ENCODE results near the gene SPOCK1. TPM values are rescaled to one million over a fixed set of nuclear protein-coding genes. Genes with fewer than 3 reads are reported as not detected.

The SPOCK1 gene
- total and polyA plus RNA-seq, 3 donors from 2014 or later = 63.8 to 111 (median 101) TPM

GRCh38 chr5:137215261-137215660, 283.9 kb downstream of the SPOCK1 start:
- Histone ChIP-seq H3K9me3 (no peaks in the 10 kb centered on the region), H3K36me3 (ENCODE audit: low read depth, missing control alignments) (no peaks in the 10 kb centered on the region), H3K4me3 (no peak overlapping the region), H3K4me1 (no peaks in the 10 kb centered on the region), H3K27ac (no peak overlapping the region), H3K27me3 (no peaks in the 10 kb centered on the region)
- DNase-seq = no peak
- no peak for TF ChIP-seq POLR2A (IDR thresholded peaks at IDR 0.05)
- TF ChIP-seq CTCF (IDR thresholded peaks at IDR 0.05) = no peak
- 85 to 87% methylated on average over 1 of the region's 1 CpG for WGBS, 2 donors
- intact Hi-C loops (cut with DNase I; ENCODE audit: low total_unique reads) = no loop called here

- intact Hi-C loops (cut with DNase I; ENCODE audit: low total_unique reads) = no loop called here
- no peak overlapping the region for H3K4me3 ChIP-seq
- TF ChIP-seq CTCF (IDR thresholded peaks at IDR 0.05) = no peak
- no peak for TF ChIP-seq POLR2A (IDR thresholded peaks at IDR 0.05)
- H3K4me1 ChIP-seq = peaks cover 6% of the 10 kb centered on the region
- DNase-seq = no peak
- WGBS, 2 donors = 76 to 77% methylated on average over 2 of the region's 2 CpGs
- no peaks in the 10 kb centered on the region for H3K9me3 ChIP-seq
- H3K27ac ChIP-seq = no peak overlapping the region
- H3K27me3 ChIP-seq = no peaks in the 10 kb centered on the region
- no peaks in the 10 kb centered on the region for H3K36me3 ChIP-seq (ENCODE audit: low read depth, missing control alignments)
These were observed 284.5 kb downstream of the SPOCK1 start for GRCh38 chr5:137214446-137215189.

DNA sequence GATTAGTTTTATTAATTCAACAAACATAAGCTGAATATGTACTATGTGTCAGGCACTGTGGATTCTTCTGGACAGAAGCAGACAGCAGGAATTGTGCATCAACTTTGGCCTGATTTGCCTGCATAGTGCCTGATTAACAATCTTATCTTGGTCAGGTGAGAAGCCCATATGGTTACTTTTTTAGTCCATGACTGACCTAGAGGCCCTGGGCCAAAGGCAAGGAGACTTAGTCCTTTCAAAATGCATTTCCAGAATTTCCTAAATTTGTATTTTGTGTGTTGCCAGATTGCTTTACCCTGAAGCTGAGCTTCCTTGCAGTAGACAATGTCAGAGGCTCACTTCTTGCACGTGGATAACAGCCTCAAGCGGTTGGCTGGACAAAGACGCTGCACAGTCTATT, 286.7 kb downstream of the SPOCK1 start:
- Histone ChIP-seq H3K36me3 (ENCODE audit: low read depth, missing control alignments) (no peaks in the 10 kb centered on the region), H3K27ac (no peak overlapping the region), H3K27me3 (no peaks in the 10 kb centered on the region), H3K4me1 (peaks cover 7% of the 10 kb centered on the region), H3K4me3 (no peak overlapping the region), H3K9me3 (no peaks in the 10 kb centered on the region)
- intact Hi-C loops (cut with DNase I; ENCODE audit: low total_unique reads) = no loop called here
- DNase-seq = no peak
- TF ChIP-seq POLR2A (IDR thresholded peaks at IDR 0.05) (no peak), CTCF (IDR thresholded peaks at IDR 0.05) (no peak)
- WGBS, 2 donors = 79 to 92% methylated on average over 3 of the region's 3 CpGs

DNA sequence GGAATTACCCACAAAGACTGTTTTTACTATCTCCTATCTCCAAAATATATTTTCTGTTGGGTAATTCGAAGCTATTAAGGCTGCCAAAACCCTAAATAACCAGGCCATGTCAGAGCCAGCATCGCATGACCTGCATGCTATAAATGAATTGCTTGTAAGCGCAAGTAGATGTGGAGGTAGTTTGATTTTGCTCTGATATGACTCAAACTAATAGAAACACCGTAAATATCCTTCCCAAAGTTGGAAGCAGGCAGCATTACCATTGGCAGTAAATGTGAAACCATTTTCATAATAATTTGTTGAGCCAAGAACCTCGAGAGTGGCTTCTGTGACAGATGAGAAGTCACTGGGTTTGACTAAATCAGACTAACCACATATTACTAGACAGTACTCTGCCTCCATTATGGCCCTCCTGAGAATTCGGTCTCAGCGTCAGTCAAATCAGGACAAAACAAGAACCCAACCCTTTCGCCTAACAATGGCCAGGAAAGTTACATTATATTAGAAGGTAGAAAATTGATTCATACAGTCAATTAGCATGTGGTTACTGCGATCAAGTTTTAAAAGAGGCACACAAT, 289.8 kb downstream of the SPOCK1 start:
- H3K27ac ChIP-seq = no peak overlapping the region
- WGBS, 2 donors = 82 to 86% methylated on average over 9 of the region's 9 CpGs
- TF ChIP-seq POLR2A (IDR thresholded peaks at IDR 0.05) = no peak
- TF ChIP-seq CTCF (IDR thresholded peaks at IDR 0.05) = no peak
- H3K4me3 ChIP-seq = no peak overlapping the region
- H3K27me3 ChIP-seq = no peaks in the 10 kb centered on the region
- H3K9me3 ChIP-seq = no peaks in the 10 kb centered on the region
- no peak for DNase-seq
- H3K36me3 ChIP-seq (ENCODE audit: low read depth, missing control alignments) = no peaks in the 10 kb centered on the region
- intact Hi-C loops (cut with DNase I; ENCODE audit: low total_unique reads) = no loop called here
- peaks cover 7% of the 10 kb centered on the region for H3K4me1 ChIP-seq
